Renal cortex interstitium (tissue), 11 donors: Measurements from ENCODE around the gene ERC2. TPM values are rescaled to one million over a fixed set of nuclear protein-coding genes. Genes with fewer than 3 reads are reported as not detected.
A peak's percentile ranks its signal among the peaks of the same experiment; 100 is the strongest.

Experiments
- DNase-seq, 11 donors: peaks; one replicate each; pipeline ENCODE4 v3.0.0-alpha.2; 2013; ENCODE audit warnings: low read depth in 9 of 11, low spot score in 4 of 11; ENCODE audit errors: extremely low read depth in 1 of 11
- polyA plus RNA-seq, 3 donors: library from polyadenylated mRNA; unstranded; fragments of 120-200 nt; gene quantifications; one replicate each; pipeline ENCODE4 v1.2.1, GENCODE V29; 2013; ENCODE audit not compliant: insufficient read length in 3 of 3

The ERC2 gene
- polyA plus RNA-seq, 3 donors: 2.4 to 4.2 (median 3.3) TPM

DNA sequence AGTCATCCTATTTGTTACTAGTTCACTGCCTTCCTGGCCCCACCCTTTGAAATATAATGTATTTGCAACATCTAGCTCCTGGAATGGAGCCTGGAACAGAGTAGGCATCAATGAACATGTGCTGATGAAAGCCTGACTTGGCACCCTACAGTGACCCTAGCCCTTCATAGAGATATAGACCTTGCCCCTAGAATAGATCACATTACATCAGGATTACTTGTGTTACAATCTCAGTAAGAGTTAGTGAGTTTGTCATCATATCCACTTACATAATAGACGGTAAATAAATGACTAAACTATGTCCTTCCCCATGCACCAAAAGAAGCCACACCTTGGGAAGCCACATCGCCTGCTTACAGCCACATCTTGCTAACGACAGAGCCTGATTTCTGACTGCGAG lies 870.6 kb downstream of the ERC2 start:
- no peak for DNase-seq

DNA sequence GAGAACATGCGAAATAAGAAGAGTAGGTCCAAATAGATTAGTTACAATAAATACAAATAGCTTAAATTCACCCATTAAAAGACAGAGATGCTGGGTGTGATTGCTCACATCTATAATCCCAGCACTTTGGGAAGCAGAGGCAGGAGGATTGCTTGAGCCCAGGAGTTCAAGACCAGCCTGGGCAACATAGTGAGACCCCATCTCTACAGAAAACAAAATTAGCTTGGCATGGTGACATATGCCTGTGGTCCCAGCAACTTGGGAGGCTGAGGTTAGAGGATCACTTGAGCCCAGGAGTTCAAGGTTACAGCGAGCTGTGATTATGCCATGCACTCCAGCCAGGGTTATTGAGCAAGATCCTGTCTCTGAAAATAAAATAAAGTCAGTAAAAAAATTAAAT lies 872.1 kb downstream of the ERC2 start:
- DNase-seq: no peak

DNA sequence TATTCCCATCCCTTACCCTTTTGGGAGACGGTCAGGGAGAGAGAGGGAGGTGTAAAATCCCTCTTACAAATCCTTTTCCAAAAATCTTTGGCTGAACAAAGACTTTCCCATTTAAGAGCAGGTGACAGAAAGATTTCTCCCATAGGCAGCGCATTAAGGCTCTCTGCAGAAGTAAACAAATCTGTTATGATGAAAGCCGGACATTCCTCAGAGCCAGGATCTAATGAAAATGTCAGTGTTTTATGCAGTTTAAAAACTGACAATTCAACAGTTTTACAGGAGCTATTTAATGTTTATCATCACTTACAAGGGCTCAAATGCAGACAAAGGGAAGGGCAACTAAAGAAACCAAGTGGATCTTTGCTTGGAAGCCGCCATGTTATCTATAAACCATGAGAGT lies 872.8 kb downstream of the ERC2 start:
- DNase-seq: no peak

DNA sequence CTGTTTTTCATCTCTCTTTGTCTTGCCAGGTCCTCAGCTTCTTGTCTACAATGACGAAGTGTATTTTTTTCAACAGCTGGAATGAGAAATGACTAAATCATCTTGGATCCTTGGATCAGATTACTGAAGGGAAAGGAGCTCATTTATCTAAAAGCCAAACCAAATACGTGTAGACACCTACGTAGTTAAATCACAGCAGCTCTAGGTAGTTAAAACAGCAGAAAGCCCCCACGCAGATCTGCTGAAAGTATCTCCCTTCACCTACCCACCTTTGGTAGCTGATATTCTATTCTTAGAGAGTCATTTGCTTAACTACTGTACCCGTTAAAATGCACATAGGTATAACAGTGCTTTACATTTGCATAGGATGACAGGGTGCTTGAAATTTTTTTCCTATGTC lies 875.7 kb downstream of the ERC2 start:
- DNase-seq: peak in 1 of 11 donors; percentile 45

DNA sequence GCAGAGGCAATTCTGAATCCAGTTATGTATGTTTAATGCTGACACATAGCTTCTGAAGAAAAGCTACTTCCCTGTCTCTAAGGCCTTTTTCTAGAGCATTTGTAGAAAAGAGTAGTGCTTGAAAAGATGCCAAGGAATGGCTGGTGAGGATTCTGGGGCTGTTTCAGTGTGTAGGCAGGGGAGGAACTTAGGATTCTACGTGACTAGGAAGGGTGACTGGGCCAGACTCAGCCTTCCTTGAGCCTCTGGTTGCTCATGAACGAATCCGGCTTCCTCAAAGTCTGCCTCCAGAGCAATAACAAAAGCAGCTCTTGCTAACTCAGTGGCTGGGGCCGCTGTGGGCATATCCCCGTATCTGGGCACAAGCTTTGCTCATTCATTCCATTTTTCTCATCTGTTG lies 876.4 kb downstream of the ERC2 start:
- DNase-seq: no peak

DNA sequence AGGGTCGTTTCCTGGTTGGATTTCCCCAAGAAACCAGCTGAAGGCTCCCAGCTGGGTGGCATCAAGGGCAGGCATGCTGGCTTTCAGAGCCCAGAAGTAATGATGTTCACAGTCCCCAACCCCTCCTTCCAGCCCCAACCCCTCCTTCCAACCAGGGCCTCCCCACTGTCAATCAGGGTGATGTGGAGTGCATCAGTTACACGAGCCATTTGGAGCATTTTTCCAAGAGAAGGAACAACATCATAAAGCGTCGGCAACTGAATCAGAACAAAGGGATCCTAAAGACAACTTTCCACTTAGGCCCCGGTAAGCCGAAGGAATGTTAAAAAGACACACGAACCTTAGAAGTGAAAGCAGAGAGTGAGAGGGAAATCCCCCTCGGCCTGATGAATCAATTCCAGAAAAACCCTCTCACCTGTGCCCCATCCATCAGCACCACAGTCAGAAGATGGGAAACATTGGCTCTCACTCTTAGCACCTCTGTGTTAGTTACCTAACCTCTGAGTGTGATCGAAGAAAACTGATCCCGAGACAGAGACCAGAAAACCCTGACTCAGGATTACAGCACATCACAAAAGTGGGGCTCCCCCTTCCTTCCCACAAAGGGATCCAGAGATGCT lies 880.0 kb downstream of the ERC2 start:
- no peak for DNase-seq

DNA sequence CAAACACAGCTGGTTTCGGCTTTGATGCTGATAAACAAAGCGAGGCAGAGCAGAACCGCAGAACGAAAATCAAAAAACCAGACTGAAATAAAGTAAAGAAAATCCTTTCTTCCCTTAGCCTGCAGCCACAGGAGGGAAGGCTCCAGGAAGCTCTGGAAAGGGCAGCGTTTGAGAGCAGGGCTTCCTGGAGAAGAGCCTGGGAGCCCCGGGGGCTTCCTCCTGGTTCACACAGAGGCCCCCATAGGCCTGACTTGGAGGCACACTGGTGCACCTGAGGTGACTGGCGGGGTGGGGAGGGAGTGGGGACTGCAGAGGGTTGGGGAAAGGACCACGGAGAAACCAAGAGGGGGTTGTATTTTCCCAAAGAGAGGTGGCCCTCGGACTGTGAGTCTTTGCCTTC lies 882.4 kb downstream of the ERC2 start:
- no peak for DNase-seq

DNA sequence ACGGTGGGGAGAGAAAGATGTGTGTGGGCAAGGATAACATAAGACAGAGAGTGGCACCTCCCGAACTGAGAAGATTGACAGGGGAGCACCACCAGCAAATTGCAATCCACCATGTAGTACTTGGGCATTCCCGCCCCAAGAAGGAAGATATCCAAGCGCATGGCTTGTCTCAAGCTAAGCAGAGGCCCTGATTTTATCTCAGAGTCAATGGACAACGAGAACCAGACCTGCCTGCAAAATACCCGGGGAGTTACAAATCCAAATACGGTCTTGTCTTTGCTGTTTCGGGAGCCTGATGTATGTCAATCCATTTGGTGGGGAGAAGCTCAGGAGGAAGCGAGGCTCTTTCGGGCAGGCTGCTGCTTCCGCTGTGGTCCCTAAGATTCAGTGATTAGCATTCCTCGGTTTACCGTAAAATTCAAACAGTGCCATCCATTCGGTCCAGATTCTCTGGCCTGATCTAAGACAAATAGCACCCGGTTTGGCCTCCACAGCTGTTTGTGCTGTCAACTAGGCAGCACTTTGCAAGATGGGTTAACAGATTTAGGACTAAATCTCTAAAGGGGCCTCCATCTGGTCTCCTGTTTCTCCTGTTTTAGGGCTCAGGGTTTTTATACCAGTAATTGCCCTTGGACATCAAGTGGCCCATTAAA lies 883.4 kb downstream of the ERC2 start:
- no peak for DNase-seq

DNA sequence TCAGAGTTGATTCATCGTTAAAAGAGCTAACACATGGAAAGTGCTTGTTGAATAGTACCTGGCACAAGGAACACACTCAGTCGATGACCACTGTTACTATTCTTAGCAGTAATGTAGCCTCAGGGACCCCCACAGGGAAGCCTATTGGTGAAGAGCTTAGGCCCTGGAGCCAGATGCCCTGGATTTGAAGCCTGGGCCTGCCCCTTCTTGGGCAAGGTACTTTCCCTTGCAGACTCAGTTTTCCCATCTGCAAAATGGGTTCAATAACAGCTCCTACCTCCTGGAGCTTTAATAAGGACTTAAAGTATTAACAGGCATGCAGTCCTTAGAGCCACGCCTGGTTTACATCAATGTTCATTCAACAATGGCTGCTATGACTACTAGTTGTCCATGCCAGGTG lies 884.2 kb downstream of the ERC2 start:
- DNase-seq: no peak

DNA sequence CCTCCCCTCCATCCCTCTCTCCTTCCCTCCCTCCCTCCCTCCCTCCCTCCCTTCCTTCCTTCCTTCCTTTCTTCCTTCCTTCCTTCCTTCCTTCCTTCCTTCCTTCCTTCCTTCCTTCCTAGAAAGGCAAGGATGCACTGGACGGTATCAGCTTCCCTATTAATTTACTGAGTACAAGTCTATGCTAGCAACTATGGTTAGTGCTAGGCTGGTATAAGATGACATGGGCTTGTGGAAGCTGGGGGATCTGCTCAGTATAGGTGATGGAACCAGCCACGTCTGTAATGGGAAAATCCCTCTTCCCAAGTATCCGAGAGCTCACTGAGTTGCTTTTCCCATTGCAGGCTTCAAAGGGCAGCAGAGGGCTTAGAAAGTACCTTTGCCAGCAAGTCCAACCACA lies 884.8 kb downstream of the ERC2 start:
- no peak for DNase-seq

DNA sequence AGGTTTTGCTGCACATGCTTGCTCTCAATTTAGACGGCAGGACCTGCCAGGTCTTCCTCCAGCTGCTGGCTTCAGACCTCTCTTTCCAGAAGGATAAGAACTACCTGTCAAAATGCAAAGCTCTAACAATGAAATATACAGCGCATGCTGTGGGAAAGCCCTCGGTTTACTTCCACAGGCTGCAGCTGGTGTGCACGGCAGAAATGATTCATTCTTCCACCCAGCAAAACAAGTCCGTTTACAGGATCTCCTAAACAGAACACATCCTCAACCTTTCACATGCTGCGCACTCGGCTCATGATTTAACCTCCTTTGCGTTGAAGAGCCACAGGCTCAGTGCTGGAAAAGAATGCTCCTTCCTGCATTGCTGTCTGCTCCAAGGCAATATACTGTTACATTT lies 888.8 kb downstream of the ERC2 start:
- DNase-seq: peak in 6 of 11 donors; percentile 56 to 79 (median 68)

DNA sequence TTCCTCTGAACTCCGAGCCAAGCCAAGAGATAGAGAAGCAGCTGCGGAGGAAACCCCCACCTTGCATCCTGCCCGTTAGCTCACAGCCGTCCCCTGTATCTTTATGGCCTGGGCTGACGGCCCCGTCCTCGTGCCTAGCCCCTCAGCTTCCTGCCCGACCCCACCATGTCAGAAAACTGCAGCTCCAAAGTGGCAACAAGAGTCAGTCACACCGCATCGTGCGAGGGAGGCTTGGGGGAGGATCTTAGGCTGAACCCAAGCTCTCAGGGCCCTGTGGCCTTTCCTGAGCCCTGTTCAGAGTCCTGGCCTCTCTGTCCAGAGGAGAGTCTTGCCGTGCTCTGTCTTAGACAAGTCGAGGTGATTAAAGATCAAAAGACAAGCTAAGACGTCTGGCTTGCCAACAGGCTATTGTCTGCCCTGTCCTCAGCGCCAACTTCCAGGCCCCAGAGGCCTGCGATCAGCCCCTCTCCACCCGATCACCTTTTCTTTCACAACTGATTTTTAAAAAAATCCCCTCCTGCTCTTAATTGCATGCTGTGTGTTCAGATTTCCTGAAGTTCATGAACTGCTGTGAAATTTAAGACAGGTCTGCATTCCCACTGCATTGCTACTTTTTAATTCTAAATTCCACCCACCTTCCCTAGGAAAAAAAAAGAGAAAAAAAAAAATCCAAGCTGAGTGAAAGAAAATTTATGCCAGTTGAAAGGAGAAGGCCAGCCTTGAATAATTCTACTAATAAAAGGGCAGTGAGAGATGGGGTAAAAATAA lies 891.5 kb downstream of the ERC2 start:
- DNase-seq: no peak

DNA sequence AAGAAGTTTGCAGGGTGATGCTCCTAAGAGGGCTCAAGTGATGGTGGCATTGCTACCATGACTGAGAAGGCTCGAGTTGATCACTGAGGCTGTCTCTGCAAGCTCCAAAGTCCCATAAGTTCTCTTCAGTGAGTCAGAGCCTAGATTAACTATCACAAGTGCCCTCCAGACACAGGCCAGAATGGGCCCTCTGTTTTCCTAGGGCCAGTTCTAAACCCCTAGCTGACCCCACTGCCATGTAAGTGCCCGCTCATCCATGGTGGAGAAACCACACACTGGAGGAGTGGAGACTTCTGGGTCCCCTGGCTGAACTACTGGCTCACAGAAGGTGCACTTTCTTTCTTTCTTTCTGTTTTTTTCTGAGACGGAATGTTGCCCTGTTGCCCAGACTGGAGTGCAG lies 893.6 kb downstream of the ERC2 start:
- no peak for DNase-seq

DNA sequence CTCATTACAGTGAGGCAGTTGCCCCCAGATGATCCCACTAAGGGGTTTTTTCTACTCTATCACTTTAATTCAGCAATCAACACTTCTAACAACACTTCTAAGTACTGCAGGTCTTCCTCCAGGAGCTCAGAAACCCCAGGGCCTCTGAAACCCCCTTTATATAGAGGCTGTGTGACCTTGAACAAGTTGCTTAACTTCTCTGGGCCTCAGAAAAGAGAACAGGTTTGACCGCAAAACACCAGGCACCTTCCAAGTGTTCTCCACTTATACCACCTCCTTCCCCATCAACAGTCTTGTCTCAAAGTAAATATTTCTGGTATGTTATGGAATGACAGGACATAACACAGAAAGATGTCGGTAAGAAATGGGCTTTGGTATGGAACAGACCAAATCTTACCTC lies 895.5 kb downstream of the ERC2 start:
- DNase-seq: no peak

DNA sequence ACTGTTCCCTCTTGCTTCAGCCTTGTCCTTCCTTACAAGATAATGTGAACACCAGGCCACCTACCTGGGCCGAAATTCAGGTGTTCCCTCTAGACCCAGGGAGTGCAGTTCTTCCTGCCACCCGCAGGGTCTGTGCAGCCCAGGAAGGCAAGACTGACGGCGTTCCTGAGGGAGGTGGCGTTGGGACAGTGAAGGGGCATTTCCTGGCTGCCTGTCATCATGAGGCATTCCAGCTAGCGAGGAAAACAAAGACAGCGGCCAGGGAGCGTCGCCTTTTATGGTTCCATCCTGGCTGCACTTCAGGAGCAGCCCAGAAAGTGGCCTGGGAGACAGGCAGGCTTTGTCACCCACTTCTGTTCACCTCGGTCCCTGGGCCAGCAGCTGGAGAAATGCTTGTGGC lies 896.4 kb downstream of the ERC2 start:
- DNase-seq: no peak

DNA sequence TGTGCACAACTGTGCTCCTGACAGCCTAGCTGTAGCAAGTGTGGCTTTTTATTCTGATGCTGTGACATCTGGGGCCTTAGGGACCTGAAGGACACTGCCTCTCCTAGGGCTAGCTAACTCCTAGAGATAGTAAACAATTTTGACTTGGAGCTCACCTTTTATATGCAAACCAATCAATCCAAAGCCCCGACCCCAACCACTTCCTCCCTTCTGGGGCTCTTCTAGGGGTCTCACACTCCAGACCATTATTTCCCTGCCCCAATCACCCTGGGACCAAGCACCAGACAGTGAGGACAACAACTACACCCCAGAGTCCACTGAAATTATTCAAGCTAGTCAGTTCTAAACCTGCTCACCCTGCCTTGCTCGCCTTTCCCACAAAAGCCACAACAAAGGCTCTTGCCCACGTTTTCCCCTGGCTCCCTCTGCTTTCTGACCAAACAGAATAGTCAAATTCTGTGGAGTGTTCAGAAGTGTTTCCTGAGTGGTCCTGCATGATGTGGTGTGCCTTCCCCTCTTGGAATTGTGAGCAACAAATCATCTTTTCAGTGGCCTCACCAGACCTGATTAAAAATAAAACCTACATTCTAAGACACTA lies 897.0 kb downstream of the ERC2 start:
- DNase-seq: no peak

DNA sequence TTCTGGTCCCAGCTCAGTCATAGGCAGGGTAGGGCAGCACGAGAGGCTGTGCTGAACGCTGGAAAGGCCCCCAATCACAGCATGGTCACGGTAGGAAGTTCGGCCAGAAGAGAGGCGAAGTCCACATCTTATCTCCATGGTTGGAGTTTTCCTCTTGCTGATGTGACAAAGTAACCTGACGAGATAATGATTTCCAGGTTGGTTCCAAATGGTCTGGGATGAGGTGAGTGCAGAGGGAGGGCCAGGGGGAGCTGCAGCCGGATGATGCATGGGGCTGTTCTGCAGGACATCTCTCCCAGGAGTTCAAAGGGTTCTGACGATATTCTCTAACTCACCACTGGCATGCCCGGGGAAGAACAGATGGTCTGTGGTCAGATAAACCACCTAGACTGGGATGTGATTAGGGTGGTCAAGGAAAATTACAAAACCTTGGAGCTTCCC lies 898.0 kb downstream of the ERC2 start:
- DNase-seq: no peak

DNA sequence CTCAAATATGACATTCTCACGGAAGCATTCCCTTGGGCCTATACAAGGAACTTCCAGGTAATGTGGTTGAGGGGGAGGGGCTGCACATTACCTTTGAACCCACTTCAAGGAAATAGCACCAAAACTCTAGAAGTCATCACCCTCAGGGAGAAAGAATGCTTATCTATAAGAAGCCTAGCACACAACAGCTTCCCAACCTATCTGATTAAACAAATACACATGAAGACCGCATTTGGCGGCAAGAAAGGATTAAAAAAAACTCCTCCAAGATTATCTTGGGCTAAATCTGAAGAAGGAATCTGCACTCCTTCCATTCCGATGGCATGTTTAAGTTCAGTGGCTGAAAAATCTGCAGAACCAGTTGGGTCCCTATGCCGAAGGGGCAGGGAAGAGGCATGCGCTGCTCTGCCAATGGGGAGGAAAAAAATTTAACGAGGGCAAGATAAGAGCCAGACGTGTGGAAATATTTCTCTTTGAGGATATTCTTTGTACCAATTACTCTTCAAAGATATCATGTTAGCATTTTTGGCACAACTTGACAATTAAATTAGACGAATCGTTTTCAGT lies 899.2 kb downstream of the ERC2 start:
- DNase-seq: no peak

DNA sequence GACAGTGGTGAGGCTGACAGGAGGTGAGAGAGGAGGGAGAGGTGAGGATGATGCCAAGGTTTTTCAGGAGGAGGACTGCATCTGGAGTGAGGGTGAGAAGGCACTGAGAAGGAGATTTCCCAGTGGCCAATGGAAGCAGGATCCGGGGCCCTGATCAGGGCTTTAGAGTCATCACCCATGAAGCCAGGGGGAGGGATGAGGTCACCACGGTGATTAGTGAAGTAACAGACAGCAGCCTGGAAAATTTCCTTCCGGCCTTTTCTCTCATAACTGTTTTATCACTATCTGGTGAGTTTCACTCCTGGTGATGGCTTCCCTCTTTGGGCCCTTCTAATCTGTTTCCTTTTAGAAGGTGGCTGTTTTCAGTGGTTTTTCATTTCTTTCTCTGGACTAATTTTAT lies 900.7 kb downstream of the ERC2 start:
- DNase-seq: no peak

DNA sequence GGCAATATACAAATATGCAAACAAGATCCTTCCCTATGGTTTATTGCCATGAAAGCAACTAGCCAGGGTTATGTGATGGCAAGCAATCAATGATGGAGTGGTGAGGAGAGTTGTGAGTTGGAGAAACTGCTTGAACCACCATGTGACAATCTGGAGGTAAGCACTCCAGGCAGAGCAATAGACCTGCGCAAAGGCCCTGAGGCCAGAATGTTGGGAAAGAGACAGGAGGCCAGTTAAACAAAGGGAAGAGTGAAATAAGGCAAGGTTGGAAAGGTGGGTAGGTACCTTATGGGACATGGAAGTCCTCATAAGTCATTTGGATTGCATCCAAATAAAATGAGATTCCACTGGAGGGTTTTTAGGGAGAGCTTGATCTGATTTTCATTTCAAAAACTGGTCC lies 901.1 kb downstream of the ERC2 start:
- DNase-seq: no peak
